GM12873 (cell line): ENCODE measurements around the gene NECTIN4.

ENCODE experiments used
- TF ChIP-seq, protein P1 (sequence below): IDR thresholded peaks from 2 replicates; pipeline ENCODE4 v1.5.1; 2012; ENCODE audit warnings: low read depth, mild to moderate bottlenecking, moderate library complexity, low read length, control low read depth; ENCODE audit not compliant: insufficient read depth; ENCODE audit errors: missing control alignments

The NECTIN4 gene

DNA sequence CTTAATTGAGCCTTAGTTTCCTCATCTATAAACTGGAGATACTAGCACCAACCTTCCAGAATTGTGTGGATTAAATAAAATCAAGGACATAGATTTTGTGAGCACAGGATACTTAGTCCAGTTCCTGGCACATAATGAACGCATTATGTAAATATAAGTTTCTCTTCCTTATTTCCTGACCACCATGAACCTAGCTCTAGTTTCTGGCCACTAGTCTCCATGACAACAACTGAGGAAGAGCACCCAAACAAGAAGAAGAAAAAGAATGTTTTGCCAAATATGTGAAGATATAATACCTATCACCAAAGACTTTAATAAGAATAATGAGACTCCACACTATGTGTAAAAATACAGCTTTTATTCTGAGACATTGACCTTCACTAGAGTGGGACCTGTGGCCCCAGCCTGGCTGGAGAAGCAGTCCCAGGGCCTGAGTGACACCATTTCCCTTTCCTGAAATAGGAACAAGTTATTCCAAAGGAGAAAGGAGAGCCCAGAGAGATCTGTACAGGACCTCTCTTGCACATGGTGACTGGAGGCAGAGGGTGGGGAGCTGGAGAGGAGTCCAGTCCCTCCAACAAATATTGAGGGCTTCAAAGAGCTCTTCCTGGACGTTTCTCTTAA lies 42.6 kb downstream of the NECTIN4 start:
- TF ChIP-seq, protein P1, sequence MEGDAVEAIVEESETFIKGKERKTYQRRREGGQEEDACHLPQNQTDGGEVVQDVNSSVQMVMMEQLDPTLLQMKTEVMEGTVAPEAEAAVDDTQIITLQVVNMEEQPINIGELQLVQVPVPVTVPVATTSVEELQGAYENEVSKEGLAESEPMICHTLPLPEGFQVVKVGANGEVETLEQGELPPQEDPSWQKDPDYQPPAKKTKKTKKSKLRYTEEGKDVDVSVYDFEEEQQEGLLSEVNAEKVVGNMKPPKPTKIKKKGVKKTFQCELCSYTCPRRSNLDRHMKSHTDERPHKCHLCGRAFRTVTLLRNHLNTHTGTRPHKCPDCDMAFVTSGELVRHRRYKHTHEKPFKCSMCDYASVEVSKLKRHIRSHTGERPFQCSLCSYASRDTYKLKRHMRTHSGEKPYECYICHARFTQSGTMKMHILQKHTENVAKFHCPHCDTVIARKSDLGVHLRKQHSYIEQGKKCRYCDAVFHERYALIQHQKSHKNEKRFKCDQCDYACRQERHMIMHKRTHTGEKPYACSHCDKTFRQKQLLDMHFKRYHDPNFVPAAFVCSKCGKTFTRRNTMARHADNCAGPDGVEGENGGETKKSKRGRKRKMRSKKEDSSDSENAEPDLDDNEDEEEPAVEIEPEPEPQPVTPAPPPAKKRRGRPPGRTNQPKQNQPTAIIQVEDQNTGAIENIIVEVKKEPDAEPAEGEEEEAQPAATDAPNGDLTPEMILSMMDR: no peak

DNA sequence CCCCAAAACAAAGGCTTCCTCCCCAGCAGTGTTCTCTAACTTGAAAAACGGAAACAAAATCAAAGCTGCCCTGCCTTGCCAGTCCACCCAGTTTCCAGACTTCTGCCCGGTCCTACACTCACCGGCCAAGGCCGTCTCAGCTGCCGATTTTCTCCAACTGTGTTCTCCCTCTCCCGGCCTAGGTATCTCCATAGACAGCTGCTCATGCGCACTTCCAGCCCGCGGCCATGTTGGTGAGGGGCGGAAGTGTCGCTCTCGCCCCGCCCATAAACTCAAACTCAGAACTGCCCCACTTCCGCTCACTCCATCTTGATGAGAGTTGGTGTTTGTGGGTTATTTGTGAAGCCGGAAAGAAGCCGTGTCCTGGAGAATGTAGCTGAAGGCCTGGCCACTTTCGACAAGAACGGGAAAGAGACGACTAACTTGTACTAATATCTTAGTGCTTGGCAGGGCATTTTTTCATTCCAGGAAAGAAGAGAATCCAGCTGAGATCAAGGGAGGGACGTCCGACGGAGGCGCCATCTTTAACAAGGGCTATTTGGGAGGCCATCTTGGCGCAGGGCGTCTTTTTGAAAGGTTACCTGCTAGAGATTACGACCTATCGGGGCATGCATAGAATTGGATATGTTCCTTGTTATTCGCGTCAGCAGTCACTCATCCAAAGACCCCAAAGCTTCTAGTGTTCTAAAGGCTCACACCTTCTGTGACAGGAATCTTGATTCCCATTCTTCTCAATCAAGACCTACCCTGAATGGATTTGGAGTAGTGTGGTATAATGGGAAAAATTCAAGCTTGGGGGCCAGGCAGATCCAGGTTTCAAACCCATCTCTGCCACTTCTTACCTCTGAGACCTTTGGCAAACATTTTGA lies 43.4 kb downstream of the NECTIN4 start, which contains the start of gene USF1:
Gene USF1 (minus strand): TSS at position 242 of the 869 bp plus-strand sequence. CDS start 2,702 bp downstream, outside the sequence.
- TF ChIP-seq, protein P1: no peak

DNA sequence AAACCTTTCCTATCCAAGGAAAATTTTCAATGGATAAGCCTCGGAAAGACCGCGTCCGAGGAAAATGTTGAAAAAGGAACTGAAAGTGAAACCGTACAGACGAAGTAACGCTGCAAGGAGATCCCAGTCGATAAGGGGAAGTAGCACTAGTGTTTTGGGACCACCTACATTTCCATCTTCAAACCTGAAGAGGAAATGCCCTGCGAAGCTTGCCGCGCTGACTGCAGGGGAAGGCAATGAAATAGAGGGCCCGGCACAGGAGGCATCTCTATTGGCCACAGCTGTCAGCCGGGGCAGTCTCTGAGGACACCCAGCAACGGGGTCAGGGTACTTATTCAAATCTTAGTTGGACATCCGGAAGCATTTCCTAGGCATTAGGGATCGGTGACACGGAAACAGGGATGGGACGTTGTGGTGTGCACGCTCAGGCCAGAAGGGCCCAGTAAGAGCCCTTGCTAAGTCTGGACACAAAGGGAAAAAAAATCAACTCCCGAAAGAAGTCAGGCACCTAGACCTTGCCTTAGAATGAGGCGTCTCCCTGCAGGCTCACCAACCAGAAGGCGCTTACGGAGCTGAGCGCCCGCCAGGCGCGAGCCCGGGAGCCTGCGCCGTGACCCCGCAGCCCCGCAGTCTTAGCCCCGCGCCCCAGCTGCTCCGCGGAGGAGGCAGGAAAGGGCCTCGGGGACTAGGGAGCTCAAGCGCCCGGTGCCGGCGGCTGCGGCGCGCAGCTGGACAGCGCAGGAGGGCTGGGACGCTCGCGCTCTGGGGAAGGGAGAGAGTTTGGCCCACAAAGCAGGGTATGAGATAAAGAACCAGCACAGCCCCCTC lies 44.2 kb downstream of the NECTIN4 start:
- TF ChIP-seq, protein P1: no peak

DNA sequence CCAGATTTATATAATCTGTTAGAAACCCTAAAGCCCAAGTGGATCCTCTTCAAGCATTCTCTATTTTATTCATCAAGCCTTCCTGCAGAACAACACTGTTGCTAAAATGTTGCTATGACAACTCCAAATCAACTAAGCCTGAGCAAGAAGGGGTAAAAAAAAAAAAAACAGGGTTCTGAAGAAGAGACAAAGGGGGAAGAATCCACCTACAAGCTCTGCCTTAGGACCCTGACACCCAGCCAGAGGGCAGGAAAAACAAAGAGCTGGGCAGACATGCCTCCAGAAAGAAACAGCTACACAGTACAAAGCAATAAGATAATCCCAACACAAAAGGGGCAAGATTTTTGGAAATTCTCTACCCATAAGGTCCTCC lies 44.8 kb downstream of the NECTIN4 start:
- TF ChIP-seq, protein P1: no peak

DNA sequence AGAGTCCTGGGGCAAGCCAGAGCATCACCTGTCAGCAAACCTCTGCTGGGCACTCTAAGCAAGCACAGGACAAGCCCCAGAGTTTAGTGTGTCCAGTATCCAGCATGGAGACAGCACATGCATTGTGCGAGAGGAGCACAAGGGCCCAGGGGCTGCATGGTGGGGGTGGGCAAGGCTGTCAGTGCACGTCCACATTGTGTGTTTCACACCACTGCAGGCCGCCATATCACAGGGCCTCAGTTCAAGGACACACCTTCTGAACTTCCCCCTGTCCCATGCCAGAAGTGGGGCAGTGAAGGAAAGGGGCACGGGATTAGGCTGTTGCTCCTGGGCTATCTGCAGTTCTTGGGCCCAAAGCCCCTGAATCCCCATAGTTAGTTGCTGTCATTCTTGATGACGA lies 49.8 kb downstream of the NECTIN4 start:
- TF ChIP-seq, protein P1: no peak

DNA sequence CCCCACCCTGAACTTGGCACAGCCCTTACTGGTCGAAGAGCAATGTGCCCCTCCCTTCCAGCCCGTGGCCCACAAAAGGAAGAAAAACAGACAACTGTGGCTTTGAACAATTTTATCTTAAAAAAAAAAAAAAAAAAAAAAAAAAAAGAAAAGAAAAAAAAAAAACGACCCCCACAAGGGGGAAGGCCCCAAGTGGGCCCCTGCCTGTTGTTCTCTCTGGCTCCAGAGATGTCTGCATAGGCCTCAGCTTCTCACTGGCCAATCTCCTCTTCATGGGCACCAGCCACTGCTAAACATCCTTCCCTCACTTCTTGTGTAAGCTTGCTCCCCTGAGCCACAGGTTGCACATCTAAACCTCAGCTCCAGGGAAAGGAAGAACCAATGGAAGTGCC lies 50.2 kb downstream of the NECTIN4 start:
- TF ChIP-seq, protein P1: no peak
